Left lung (tissue), 10 donors: Measurements from ENCODE around the gene YBEY. TPM values are rescaled to one million over a fixed set of nuclear protein-coding genes. Genes with fewer than 3 reads are reported as not detected.

ENCODE experiments used
- ATAC-seq: fragments of 200-7000 bp; cut with Tn5 transposase; one replicate; pipeline ENCODE4 v1.9.1; 2020; ENCODE audit warnings: moderate library complexity
- DNase-seq, 4 donors: peaks; one replicate each; pipeline ENCODE4 v3.0.0-alpha.2; 2013 to 2020
- H3K27ac ChIP-seq, 2 donors: fragments of 200-600 bp; sonication (generic) in 1 of 2; one replicate each; pipeline versions ENCODE4 v1.5.0 to v1.8.0; 2020 to 2021
- H3K27me3 ChIP-seq, 2 donors: fragments of 200-600 bp; sonication (generic) in 1 of 2; one replicate each; pipeline versions ENCODE4 v1.5.0 to v1.8.0; 2020 to 2021
- H3K36me3 ChIP-seq, 2 donors: fragments of 200-600 bp; sonication (generic) in 1 of 2; one replicate each; pipeline versions ENCODE4 v1.5.0 to v1.8.0; 2020 to 2021
- H3K4me1 ChIP-seq, 2 donors: fragments of 200-600 bp; one replicate each; pipeline ENCODE4 v1.8.0; 2021
- H3K4me3 ChIP-seq, 2 donors: fragments of 200-600 bp; sonication (generic) in 1 of 2; one replicate each; pipeline versions ENCODE4 v1.5.0 to v1.8.0; 2020 to 2021; ENCODE audit warnings: mild to moderate bottlenecking in 1 of 2
- H3K9me3 ChIP-seq, 2 donors: fragments of 200-600 bp; sonication (generic) in 1 of 2; one replicate each; pipeline versions ENCODE4 v1.5.0 to v1.8.0; 2020 to 2021
- CTCF ChIP-seq, 2 donors: fragments of 200-600 bp; sonication (generic) in 1 of 2; IDR thresholded peaks; one replicate each; pipeline versions ENCODE4 v1.5.0 to v1.8.0; 2021; ENCODE audit warnings: antibody characterized with exemption in 2 of 2
- intact Hi-C, 2 donors: fragments of 100-400 bp; cut with DNase I; formaldehyde crosslinking; loops; one replicate each; pipeline versions ENCODE4 v1.11.2 to v1.14.2; 2022
- polyA plus RNA-seq, 6 donors: library from polyadenylated mRNA; unstranded; fragments of 120-200 nt; gene quantifications; one replicate each; pipeline ENCODE4 v1.2.1, GENCODE V29; 2013; ENCODE audit not compliant: insufficient read length in 6 of 6
- total RNA-seq, 2 donors: library from RNA; stranded (reverse); fragmentation: NEBNext Ultra II Directional; extraction: Animal tissue kit (Norgen Biotek cat#: 25700); gene quantifications; one replicate each; pipeline ENCODE4 v1.2.1, GENCODE V29; 2021
- donor health status: DM: no; HTN: yes; CAD: no.
- donor health status: DM: no; HTN: no; CAD: no.

Gene YBEY
- total and polyA plus RNA-seq, 8 donors = 6.1 to 23.1 (median 17.6) TPM

- TF ChIP-seq CTCF (IDR thresholded peaks at IDR 0.05) = no peak
- ATAC-seq (no peak), DNase-seq (no peak)
- peaks cover 5 to 25% of the 10 kb centered on the region in 2 donors for H3K4me1 ChIP-seq
- no peaks in the 10 kb centered on the region for H3K9me3 ChIP-seq
- H3K27me3 ChIP-seq = no peaks in the 10 kb centered on the region
- H3K36me3 ChIP-seq = peaks cover 0 to 15% of the 10 kb centered on the region in 2 donors
- H3K27ac ChIP-seq = no peak overlapping the region
- intact Hi-C loops = no loop called here
- no peak overlapping the region for H3K4me3 ChIP-seq
Measured at GRCh38 chr21:46316708-46317324, 30.7 kb downstream of the YBEY start.

- Histone ChIP-seq H3K27me3 (no peaks in the 10 kb centered on the region), H3K4me3 (no peak overlapping the region), H3K4me1 (peaks cover 12 to 35% of the 10 kb centered on the region in 2 donors), H3K36me3 (peaks cover 0 to 15% of the 10 kb centered on the region in 2 donors), H3K27ac (no peak overlapping the region), H3K9me3 (no peaks in the 10 kb centered on the region)
- peak; percentile 84 for ATAC-seq
- peak in 2 of 4 donors; percentile 70 to 77 for DNase-seq
- intact Hi-C loops = no loop called here
- TF ChIP-seq CTCF (IDR thresholded peaks at IDR 0.05) = no peak
Measured at GRCh38 chr21:46317710-46318463, 31.7 kb downstream of the YBEY start.

- TF ChIP-seq CTCF (IDR thresholded peaks at IDR 0.05) = no peak
- peaks cover 12 to 41% of the 10 kb centered on the region in 2 donors for H3K4me1 ChIP-seq
- no peaks in the 10 kb centered on the region for H3K27me3 ChIP-seq
- H3K9me3 ChIP-seq = no peaks in the 10 kb centered on the region
- ATAC-seq (no peak), DNase-seq (peak in 1 of 4 donors; percentile 49)
- intact Hi-C loops = no loop called here
- H3K27ac ChIP-seq = no peak overlapping the region
- peaks cover 0 to 15% of the 10 kb centered on the region in 2 donors for H3K36me3 ChIP-seq
- H3K4me3 ChIP-seq = no peak overlapping the region
Measured at GRCh38 chr21:46318464-46318845, 32.3 kb downstream of the YBEY start.

- H3K4me3 ChIP-seq = no peak overlapping the region
Measured at GRCh38 chr21:46319186-46319585, 33.0 kb downstream of the YBEY start.

More at GRCh38 chr21:46319186-46319585, 33.0 kb downstream of the YBEY start:
- Histone ChIP-seq H3K9me3 (no peaks in the 10 kb centered on the region), H3K27me3 (no peaks in the 10 kb centered on the region), H3K27ac (no peak overlapping the region), H3K36me3 (peaks cover 0 to 15% of the 10 kb centered on the region in 2 donors), H3K4me1 (peaks cover 12 to 41% of the 10 kb centered on the region in 2 donors)
- TF ChIP-seq CTCF (IDR thresholded peaks at IDR 0.05) = no peak
- ATAC-seq (no peak), DNase-seq (peak in 1 of 4 donors; percentile 20)
- intact Hi-C loops = no loop called here
